Fibroblast of the aortic adventitia (primary cell): ENCODE data around the gene LINGO4. TPM values are rescaled to one million over a fixed set of nuclear protein-coding genes. Genes with fewer than 3 reads are reported as not detected.

ENCODE experiments used
- DNase-seq: peaks from one replicate; pipeline ENCODE4 v3.0.0-alpha.2; 2010; ENCODE audit warnings: low read depth
- H3K4me3 ChIP-seq: 2 replicates; pipeline ENCODE4 v1.5.1; 2011; ENCODE audit warnings: low read depth, mild to moderate bottlenecking, control low read depth, low read length, moderate library complexity
- total RNA-seq: library from RNA; depleted of rRNA; stranded (reverse); fragments of >200 nt; gene quantifications from 2 replicates; pipeline ENCODE4 v1.2.3, GENCODE V29; 2012; ENCODE audit warnings: low replicate concordance
- TF ChIP-seq, protein P1 (sequence below): IDR thresholded peaks from 2 replicates; pipeline ENCODE4 v1.5.1; 2011; ENCODE audit warnings: mild to moderate bottlenecking, low read length, control low read depth, inconsistent platforms; ENCODE audit not compliant: insufficient read depth

The LINGO4 gene
- total RNA-seq, 1 donor = not detected

DNA sequence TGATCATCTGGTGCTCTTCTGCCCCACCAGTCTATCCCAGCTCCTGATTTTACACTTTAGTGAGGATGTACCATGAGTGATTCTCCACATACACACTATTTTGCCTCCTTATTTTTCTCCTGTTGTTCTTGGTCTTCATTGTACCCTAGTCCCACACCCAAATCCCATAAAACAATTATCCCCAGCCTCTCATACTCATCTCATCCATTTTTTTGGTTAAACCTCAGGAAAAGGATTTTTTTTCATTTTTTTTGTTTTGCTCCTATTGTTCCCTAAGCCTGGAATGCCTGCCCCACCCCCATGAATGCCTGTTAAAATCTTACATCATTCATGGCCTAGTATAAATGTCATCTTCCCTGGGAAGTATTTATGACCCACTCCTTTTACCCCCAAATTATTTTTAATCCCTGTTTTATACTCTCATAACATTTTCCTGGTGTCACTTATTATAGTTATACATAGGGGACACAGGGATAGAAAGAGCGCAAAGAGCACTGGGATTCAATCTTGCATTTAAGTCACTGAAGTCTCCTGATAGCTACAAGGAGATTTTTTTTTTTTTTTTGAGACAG lies 4.9 kb upstream of the LINGO4 start:
- DNase-seq = peak; percentile 27
- no peak overlapping the region for H3K4me3 ChIP-seq
- TF ChIP-seq, protein P1, sequence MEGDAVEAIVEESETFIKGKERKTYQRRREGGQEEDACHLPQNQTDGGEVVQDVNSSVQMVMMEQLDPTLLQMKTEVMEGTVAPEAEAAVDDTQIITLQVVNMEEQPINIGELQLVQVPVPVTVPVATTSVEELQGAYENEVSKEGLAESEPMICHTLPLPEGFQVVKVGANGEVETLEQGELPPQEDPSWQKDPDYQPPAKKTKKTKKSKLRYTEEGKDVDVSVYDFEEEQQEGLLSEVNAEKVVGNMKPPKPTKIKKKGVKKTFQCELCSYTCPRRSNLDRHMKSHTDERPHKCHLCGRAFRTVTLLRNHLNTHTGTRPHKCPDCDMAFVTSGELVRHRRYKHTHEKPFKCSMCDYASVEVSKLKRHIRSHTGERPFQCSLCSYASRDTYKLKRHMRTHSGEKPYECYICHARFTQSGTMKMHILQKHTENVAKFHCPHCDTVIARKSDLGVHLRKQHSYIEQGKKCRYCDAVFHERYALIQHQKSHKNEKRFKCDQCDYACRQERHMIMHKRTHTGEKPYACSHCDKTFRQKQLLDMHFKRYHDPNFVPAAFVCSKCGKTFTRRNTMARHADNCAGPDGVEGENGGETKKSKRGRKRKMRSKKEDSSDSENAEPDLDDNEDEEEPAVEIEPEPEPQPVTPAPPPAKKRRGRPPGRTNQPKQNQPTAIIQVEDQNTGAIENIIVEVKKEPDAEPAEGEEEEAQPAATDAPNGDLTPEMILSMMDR = no peak

DNA sequence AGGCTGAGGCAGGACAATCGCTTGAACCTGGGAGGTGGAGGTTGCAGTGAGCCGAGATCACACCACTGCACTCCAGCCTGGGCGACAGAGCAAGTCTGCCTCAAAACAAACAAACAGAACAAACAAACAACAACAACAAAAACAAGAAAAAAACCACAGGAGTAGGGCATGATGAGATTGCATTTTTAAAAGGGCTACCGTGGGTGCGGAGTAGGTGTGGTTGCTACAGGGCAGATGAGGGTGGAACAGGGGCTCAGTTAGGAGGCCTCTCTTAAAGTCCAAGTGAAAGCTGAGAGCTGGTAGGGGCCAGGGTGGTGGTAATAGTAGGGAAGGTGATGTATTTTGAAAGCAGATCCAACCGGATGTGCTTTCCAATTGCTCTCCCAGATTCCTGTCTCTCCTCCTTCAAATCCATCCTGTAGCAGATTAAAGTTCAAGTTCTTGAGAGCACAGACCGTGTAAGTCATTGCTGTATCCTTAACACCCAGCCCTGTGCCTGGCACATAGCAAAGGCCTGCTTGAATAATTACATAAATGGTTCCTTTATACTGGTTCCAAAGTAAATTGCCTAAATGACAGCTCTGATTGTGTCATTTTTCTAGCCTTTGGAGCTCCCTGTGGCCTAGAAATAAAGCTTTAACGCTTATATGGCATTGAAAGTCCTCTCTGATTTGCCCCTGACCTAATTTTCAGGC lies 4.2 kb upstream of the LINGO4 start:
- H3K4me3 ChIP-seq = no peak overlapping the region
- TF ChIP-seq, protein P1 = no peak
- no peak for DNase-seq

- H3K4me3 ChIP-seq = no peak overlapping the region
- TF ChIP-seq, protein P1 = no peak
- no peak for DNase-seq
Observed at GRCh38 chr1:151807766-151808165, 2.5 kb upstream of the LINGO4 start.

DNA sequence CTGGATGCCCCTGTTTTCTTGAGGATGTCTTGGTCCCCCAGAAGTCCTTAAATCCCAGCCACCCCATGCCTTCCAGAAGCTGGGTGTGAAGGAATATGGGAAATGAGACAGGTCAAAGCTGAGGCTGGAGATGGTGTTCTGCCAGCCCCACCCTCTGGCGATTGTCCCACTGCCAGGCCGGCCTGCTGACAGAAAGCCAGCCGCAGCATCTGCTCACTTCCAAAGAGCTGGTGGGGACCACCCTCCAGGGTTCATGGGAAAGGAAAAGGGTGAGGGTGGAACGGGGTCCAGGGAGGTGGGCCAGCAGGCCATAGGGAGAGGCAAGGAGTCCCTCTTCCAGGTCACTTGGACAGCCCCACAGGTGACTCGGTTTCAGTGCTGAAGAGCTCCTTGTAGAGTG lies 1.9 kb upstream of the LINGO4 start:
- DNase-seq = no peak

DNA sequence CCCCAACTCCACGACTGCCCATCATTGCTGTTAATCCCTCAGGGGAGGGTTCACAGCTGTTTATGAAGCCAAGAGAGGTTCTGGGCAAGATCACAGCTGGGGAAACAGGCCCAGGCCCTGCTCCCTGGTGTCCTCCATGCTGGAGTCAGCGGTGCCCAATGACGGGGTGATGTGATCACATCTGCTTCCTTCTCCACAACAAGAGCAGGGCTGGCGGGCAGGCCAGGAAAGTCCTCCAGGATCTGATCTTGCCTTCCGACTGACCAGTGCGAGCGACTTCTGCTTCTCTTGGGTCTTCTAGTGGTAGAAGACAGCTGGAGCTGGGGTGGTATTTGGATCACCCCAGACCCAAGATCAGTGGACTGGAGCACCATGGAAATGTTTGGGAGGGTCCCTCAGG lies 951 bp upstream of the LINGO4 start:
- TF ChIP-seq, protein P1 = no peak
- no peak overlapping the region for H3K4me3 ChIP-seq
- no peak for DNase-seq

More for the DNA sequence above, 1.9 kb upstream of the LINGO4 start:
- no peak overlapping the region for H3K4me3 ChIP-seq
- TF ChIP-seq, protein P1 = no peak

DNA sequence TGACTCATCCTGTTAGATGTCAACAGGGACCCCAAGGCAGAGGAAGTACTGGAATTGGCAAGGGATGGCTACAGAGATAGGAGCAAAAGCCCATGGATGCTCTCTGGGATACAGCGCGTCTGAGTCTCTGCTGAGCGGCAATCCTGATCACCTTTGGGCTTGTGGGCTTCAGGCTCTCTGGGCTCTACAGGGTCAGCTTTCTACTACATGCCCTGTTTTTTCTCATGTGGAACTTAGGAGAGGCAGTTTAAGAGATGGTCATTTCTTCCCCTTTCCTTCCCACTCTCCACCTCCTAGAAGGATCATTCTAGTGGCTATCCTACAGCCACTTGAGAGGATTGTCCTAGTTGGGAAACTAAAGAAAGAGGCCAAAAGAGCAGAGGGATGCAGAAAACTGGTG lies 1.3 kb downstream of the LINGO4 start:
- DNase-seq = no peak
- H3K4me3 ChIP-seq = no peak overlapping the region
- TF ChIP-seq, protein P1 = no peak
